Skeletal muscle cell (primary cell): ENCODE measurements around the gene CXorf58.
"Not testable (repeated sequence)": the region's sequence is repeated elsewhere in the genome, so short reads cannot be mapped to it uniquely, and the experiment has no call there.

ENCODE experiments used
- DNase-seq: peaks from one replicate; pipeline ENCODE4 v3.0.0-alpha.2; 2010; ENCODE audit warnings: low read depth
- H3K4me3 ChIP-seq: 2 replicates; pipeline ENCODE4 v1.5.1; 2011; ENCODE audit warnings: low read depth, mild to moderate bottlenecking, control low read depth, low read length, moderate library complexity

The CXorf58 gene

DNA sequence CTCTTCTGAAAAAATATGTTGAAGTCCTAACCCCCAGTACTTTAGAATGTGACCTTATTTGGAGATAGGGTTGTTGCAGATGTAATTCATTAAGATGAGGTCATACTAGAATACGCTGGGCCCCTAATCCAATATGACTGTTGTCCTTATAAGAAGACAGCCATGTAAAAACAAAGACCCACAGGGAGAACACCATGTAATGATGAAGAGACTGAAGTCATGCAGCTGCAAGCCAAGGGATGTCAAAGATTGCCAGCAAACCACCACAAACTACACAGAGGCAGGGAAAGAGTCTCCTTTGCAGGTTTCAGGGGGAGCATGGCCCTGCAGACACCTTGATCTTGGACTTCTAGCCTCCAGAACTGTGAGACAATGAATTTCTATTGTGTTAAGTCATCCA, 37.4 kb downstream of the CXorf58 start:
- no peak overlapping the region for H3K4me3 ChIP-seq
- no peak for DNase-seq

- no peak for DNase-seq
- no peak overlapping the region for H3K4me3 ChIP-seq
Observed at GRCh38 chrX:23952391-23952790, 44.6 kb downstream of the CXorf58 start.

DNA sequence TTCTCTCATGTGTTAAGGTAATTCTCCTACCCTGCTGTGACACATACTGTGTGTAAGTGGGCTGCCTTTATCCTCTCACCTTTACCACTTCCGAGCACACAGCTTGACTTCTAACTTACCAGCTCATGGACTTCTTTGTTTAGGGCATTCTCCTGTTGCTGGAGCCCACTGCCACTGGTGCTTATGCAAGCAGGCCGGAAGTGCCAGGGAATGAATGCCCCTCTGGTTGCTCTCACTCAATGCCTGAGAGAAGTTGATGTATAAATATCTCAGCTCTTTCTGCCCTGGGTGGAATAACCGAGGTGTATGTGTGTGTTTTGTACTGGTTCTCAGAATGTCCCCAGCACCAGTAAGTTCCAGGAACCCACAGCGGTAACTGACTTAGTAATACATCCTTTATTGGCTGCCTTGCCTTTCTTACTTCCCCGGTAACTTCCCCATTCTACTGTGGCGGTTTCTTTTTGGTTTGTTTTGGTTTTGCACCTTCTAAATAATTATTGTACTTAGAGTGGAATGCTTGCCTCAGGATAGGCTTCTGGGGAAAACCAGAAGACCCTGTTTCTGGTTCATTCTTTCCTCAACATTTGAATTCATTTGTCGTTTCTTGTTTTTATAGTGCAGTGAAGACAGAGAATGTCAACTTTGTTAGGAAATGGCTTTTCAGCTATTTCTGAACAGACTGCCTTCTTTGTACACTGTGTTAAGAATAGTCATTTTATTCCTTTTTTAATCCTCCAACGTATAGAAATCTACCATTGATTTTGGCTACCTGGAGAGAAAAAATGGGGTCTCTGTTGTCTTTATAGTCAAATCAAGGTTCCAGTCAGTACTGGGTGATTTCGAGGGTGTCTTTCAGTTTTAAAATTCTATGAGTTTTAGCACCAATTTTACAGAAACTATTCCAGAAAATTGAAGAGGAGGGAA, 45.4 kb downstream of the CXorf58 start:
- H3K4me3 ChIP-seq: no peak overlapping the region
- DNase-seq: no peak

DNA sequence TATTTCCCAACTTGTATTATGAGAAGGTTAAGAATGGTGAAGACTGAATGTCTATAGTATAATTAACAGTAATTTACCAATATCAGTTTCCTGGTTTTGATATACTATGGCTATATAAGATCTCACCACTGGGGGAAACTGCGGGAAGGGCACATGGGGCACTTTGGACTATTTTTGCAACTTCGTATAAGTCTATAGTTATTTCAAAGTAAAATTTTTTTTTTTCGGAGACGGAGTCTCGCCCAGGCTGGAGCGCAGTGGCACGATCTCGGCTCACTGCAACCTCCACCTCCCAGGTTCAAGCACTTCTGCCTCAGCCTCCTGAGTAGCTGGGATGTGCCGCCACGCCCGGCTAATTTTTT, 46.1 kb downstream of the CXorf58 start:
- no peak for DNase-seq
- H3K4me3 ChIP-seq: no peak overlapping the region

DNA sequence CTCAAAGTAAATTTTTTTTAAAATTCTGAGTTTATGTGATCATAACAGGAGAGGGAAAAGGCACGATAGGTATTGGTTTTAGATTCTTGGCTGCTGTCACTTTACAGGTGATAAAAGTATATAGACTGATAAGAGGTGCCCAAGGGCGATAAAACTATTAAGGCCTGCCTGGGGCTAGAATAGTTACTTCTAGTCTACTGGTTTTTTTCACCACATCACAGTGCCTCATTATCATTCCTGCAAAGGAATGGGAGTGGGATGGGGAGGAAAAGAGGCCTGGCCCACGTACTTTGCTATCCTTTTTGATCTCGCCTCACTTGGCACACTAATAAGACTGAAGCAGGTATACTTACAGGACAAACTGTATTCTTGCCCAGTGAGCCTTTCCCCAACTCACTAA, 46.6 kb downstream of the CXorf58 start:
- no peak overlapping the region for H3K4me3 ChIP-seq
- DNase-seq: no peak

DNA sequence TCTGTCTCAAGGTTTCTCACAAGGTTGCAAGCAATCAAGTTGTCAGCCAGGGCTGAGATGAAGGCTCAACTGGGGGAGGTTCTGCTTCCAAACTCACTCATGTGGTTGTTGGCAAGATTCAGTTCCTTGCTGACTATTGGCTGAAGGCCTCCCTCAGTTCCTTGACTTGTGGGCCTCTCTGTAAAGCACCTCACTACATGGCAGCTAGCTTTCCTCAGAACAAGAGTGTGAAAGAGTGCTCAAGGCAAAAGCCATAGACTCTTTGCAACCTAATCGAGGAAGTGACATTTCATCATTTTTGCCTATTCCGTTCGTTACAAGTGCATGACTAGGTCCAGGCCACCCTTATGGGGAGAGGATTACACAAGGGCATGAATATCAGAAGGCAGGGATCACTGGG, 52.0 kb downstream of the CXorf58 start:
- no peak for DNase-seq
- H3K4me3 ChIP-seq: no peak overlapping the region

- H3K4me3 ChIP-seq: no peak overlapping the region
- DNase-seq: no peak
Observed at GRCh38 chrX:23964191-23964590, 56.4 kb downstream of the CXorf58 start.

GRCh38 chrX:23965630-23966029, 57.8 kb downstream of the CXorf58 start:
- DNase-seq, H3K4me3 ChIP-seq: not testable (repeated sequence)

GRCh38 chrX:23978491-23978890, 70.7 kb downstream of the CXorf58 start:
- no peak overlapping the region for H3K4me3 ChIP-seq
- no peak for DNase-seq

DNA sequence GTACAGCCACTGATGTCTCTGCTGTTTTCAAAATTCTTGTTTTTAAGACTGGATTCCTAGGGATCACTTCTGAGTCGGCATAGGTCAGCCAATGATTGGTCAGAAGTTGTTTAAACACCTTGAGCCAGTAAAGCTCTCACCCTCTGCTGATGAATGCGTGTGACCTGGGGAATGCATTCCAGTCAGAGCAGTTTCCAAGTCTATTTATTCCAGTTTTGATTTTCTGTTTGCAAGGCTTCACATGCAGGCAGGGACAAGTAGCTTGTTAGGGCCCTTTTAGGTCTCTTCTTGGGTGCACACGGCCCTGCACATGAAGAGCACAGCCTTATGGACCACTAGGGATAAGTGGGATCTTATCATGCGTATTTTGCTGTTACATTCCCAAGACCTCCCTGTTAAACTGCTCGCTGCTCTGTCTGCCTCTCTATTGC, 72.2 kb downstream of the CXorf58 start:
- DNase-seq: no peak
- no peak overlapping the region for H3K4me3 ChIP-seq

DNA sequence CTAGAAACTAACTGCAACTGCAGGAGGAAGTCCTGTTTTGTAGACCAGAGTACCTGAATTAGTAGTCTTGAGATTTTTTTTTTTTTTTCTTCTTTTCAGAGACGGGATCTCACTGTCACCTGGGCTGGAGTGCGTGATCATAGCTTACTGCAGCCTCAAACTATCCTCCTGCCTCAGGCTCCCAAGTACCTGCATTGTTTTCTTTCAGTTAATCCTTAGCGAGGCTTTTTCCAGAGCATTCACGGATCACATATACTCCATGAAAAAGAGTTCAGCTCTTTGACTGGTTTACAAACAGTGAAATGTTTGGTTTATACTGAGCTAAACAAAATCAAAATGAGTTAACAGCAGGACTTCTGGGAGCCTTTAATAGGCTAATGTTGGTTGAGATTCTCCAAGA, 73.4 kb downstream of the CXorf58 start:
- no peak overlapping the region for H3K4me3 ChIP-seq
- no peak for DNase-seq

DNA sequence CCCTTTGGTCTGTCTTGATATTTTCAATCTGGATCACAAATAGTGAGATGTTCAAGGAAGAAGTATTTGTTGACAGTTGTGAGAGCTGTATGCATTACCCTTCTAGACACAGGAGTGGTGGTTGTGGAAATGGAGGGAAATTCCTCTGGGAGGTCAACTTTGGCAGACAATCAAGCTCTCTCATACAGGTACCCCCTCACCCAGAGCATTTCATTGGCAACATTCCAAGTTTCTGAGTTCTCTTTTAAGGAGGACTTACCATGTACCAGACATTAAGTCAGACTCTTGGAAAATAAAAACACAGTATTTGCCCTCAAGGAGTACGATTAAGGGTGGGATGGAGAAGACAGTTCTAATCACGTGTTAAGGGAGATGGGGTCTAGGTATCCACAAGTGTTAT, 73.9 kb downstream of the CXorf58 start:
- DNase-seq: no peak
- no peak overlapping the region for H3K4me3 ChIP-seq

- no peak for DNase-seq
- H3K4me3 ChIP-seq: no peak overlapping the region
Observed at GRCh38 chrX:23982891-23983290, 75.1 kb downstream of the CXorf58 start.
